DMS53 treated with DMSO at 0.1 percent for 48 hours (cell line): ENCODE measurements around the gene PLPPR1.
A peak's percentile ranks its signal among the peaks of the same experiment; 100 is the strongest.
"Not testable (repeated sequence)": the region's sequence is repeated elsewhere in the genome, so short reads cannot be mapped to it uniquely, and the experiment has no call there.

Experiments
- DNase-seq: peaks from one replicate; lab custom pipeline; 2025; ENCODE audit not compliant: unreplicated experiment; lab: John Stamatoyannopoulos, UW

Gene PLPPR1

GRCh38 chr9:101121836-101122399 is 93.4 kb downstream of the PLPPR1 start:
- no peak for DNase-seq

- DNase-seq: no peak
These were observed 98.0 kb downstream of the PLPPR1 start for GRCh38 chr9:101126556-101126955.

- DNase-seq: not testable (repeated sequence)
These were observed 98.8 kb downstream of the PLPPR1 start for GRCh38 chr9:101127369-101127768.

- no peak for DNase-seq
These were observed 100.1 kb downstream of the PLPPR1 start for GRCh38 chr9:101128623-101129022.

- DNase-seq: no peak
These were observed 101.5 kb downstream of the PLPPR1 start for GRCh38 chr9:101130054-101130453.

- DNase-seq: no peak
These were observed 102.8 kb downstream of the PLPPR1 start for GRCh38 chr9:101131326-101131725.

- no peak for DNase-seq
These were observed 104.3 kb downstream of the PLPPR1 start for GRCh38 chr9:101132801-101133200.

GRCh38 chr9:101138509-101138908 is 110.0 kb downstream of the PLPPR1 start:
- no peak for DNase-seq

GRCh38 chr9:101139082-101139481 is 110.6 kb downstream of the PLPPR1 start:
- DNase-seq: no peak

GRCh38 chr9:101140764-101141163 is 112.2 kb downstream of the PLPPR1 start:
- DNase-seq: no peak

- no peak for DNase-seq
These were observed 118.0 kb downstream of the PLPPR1 start for GRCh38 chr9:101146508-101146907.

- DNase-seq: no peak
These were observed 119.8 kb downstream of the PLPPR1 start for GRCh38 chr9:101148344-101148743.

- no peak for DNase-seq
These were observed 129.8 kb downstream of the PLPPR1 start for GRCh38 chr9:101158361-101158760.

- no peak for DNase-seq
These were observed 133.7 kb downstream of the PLPPR1 start for GRCh38 chr9:101162231-101162630.

GRCh38 chr9:101165131-101165530 is 136.6 kb downstream of the PLPPR1 start:
- no peak for DNase-seq

- no peak for DNase-seq
These were observed 139.1 kb downstream of the PLPPR1 start for GRCh38 chr9:101167490-101168134.

- DNase-seq: no peak
These were observed 144.1 kb downstream of the PLPPR1 start for GRCh38 chr9:101172616-101173015.

GRCh38 chr9:101173907-101174306 is 145.4 kb downstream of the PLPPR1 start:
- DNase-seq: no peak

GRCh38 chr9:101176384-101176783 is 147.9 kb downstream of the PLPPR1 start:
- DNase-seq: no peak

GRCh38 chr9:101184813-101185278 is 156.3 kb downstream of the PLPPR1 start:
- peak; percentile 83 for DNase-seq

- DNase-seq: no peak
These were observed 163.2 kb downstream of the PLPPR1 start for GRCh38 chr9:101191723-101192122.

GRCh38 chr9:101197026-101197425 is 168.5 kb downstream of the PLPPR1 start:
- DNase-seq: no peak

- no peak for DNase-seq
These were observed 172.3 kb downstream of the PLPPR1 start for GRCh38 chr9:101200852-101201251.
